ENCODE measurements around the gene RGS7BP. TPM values are rescaled to one million over a fixed set of nuclear protein-coding genes. Genes with fewer than 3 reads are reported as not detected.

The RGS7BP gene
- total RNA-seq, 2 donors from 2014 or later, result 0.12 to 0.35 TPM

GRCh38 chr5:64519263-64519662 is 13.4 kb downstream of the RGS7BP start:
- no peak overlapping the region for H3K9ac ChIP-seq (ENCODE audit: low read depth in 2 of 2, low read length in 2 of 2)
- no peaks in the 10 kb centered on the region for H3K36me3 ChIP-seq
- intact Hi-C loops (cut with DNase I), result no loop called here
- no peak for DNase-seq
- no peaks in the 10 kb centered on the region for H3K9me3 ChIP-seq
- H3K4me1 ChIP-seq, result no peaks in the 10 kb centered on the region
- H3K27ac ChIP-seq, result no peak overlapping the region
- no peak for TF ChIP-seq CTCF (IDR thresholded peaks at IDR 0.05)
- H3K27me3 ChIP-seq, result no peaks in the 10 kb centered on the region
- H3K4me3 ChIP-seq, result no peak overlapping the region

GRCh38 chr5:64526734-64527439 is 21.1 kb downstream of the RGS7BP start:
- Histone ChIP-seq H3K27me3 (no peaks in the 10 kb centered on the region), H3K4me3 (no peak overlapping the region), H3K36me3 (no peaks in the 10 kb centered on the region), H3K9me3 (no peaks in the 10 kb centered on the region), H3K9ac (ENCODE audit: low read depth in 2 of 2, low read length in 2 of 2) (no peak overlapping the region), H3K27ac (no peak overlapping the region), H3K4me1 (no peaks in the 10 kb centered on the region)
- no peak for TF ChIP-seq CTCF (IDR thresholded peaks at IDR 0.05)
- DNase-seq, result no peak
- intact Hi-C loops (cut with DNase I), result no loop called here

GRCh38 chr5:64530076-64530475 is 24.3 kb downstream of the RGS7BP start:
- DNase-seq, result no peak
- Histone ChIP-seq H3K9ac (ENCODE audit: low read depth in 2 of 2, low read length in 2 of 2) (no peak overlapping the region), H3K9me3 (no peaks in the 10 kb centered on the region), H3K27ac (no peak overlapping the region), H3K36me3 (no peaks in the 10 kb centered on the region), H3K4me3 (no peak overlapping the region), H3K4me1 (no peaks in the 10 kb centered on the region), H3K27me3 (no peaks in the 10 kb centered on the region)
- TF ChIP-seq CTCF (IDR thresholded peaks at IDR 0.05), result no peak
- intact Hi-C loops (cut with DNase I), result no loop called here

GRCh38 chr5:64532212-64532611 is 26.4 kb downstream of the RGS7BP start:
- no peak for TF ChIP-seq CTCF (IDR thresholded peaks at IDR 0.05)
- Histone ChIP-seq H3K9me3 (no peaks in the 10 kb centered on the region), H3K27me3 (no peaks in the 10 kb centered on the region), H3K27ac (no peak overlapping the region), H3K4me1 (no peaks in the 10 kb centered on the region), H3K9ac (ENCODE audit: low read depth in 2 of 2, low read length in 2 of 2) (no peak overlapping the region), H3K36me3 (no peaks in the 10 kb centered on the region), H3K4me3 (no peak overlapping the region)
- intact Hi-C loops (cut with DNase I), result no loop called here
- no peak for DNase-seq

GRCh38 chr5:64532657-64533056 is 26.8 kb downstream of the RGS7BP start:
- no peak for TF ChIP-seq CTCF (IDR thresholded peaks at IDR 0.05)
- no peak for DNase-seq
- Histone ChIP-seq H3K27ac (no peak overlapping the region), H3K27me3 (no peaks in the 10 kb centered on the region), H3K4me3 (no peak overlapping the region), H3K9me3 (no peaks in the 10 kb centered on the region), H3K9ac (ENCODE audit: low read depth in 2 of 2, low read length in 2 of 2) (no peak overlapping the region), H3K4me1 (no peaks in the 10 kb centered on the region), H3K36me3 (no peaks in the 10 kb centered on the region)
- intact Hi-C loops (cut with DNase I), result no loop called here

All from colonic mucosa (tissue), 4 donors.